SKM-1 (cell line): Measurements from ENCODE around the gene MAD2L1BP.
"Not testable (repeated sequence)": the region's sequence is repeated elsewhere in the genome, so short reads cannot be mapped to it uniquely, and the experiment has no call there.

Experiments
- DNase-seq: peaks from one replicate; lab custom pipeline; 2025; ENCODE audit not compliant: unreplicated experiment; lab: John Stamatoyannopoulos, UW

The MAD2L1BP gene, protein sequence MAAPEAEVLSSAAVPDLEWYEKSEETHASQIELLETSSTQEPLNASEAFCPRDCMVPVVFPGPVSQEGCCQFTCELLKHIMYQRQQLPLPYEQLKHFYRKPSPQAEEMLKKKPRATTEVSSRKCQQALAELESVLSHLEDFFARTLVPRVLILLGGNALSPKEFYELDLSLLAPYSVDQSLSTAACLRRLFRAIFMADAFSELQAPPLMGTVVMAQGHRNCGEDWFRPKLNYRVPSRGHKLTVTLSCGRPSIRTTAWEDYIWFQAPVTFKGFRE

DNA sequence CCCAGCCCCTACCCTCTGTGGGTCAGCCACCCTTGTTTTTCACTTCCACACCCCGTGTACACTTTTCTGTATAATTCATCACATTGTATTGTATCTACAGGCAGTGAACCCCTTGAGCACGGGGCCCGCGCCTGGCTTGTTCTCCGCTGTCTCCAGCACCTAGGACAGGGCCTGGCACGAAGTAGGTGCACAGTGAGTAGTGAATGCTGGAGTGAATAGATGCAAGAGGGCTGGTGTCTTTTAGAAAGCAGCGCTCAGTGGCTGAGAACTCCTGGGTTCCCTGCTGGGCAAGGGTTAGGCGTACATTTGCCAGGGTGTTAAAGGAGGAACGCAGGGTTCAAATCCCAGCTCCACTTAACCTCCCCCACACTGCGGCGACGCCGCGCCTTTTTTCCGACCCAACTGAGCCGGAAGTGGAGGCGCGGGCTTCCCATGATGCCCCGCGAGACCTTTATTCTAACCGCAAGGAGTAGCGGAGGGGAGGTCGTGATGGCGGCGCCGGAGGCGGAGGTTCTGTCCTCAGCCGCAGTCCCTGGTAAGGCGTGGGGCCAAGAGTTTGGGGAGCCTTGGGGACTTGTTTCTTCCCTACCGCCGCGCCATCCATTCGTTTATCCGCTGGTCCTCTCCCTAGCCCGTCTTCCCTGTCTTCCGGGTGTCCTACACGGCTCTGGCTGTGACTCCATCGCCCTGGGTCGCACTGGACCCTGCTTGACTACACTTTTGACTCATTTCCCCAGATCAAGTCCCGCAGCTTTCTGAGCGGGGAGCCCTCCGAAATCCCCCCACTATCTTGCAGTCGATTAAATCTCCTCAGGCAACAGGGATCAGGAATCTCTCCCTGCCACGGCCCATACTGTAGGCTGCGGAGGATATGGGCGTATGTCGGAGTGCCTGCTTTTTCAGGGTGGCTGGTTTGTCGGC is at the start of gene MAD2L1BP:
Gene MAD2L1BP, plus strand, starts transcription at position 454 of the 921 bp plus-strand sequence. Its CDS starts 36 bp downstream, at position 490.
- DNase-seq = peak; percentile 79

DNA sequence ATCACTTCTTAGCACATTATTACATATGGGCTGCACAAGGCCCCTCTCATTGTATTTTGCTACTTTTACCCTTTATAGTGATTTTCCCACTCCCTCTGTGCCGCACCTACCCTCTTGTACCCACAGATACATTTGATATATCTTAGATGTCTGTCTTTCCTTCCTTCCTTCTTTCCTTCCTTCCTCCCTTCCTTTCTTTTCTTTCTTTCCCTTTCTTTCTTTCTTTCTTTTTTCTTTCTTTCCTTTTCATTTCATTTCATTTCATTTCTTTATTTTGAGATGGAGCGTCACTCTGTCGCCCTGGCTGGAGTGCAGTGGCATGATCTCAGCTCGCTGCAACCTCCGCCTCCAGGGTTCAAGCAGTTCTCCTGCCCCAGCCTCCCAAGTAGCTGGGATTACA is 47.4 kb upstream of the MAD2L1BP start:
- no peak for DNase-seq

DNA sequence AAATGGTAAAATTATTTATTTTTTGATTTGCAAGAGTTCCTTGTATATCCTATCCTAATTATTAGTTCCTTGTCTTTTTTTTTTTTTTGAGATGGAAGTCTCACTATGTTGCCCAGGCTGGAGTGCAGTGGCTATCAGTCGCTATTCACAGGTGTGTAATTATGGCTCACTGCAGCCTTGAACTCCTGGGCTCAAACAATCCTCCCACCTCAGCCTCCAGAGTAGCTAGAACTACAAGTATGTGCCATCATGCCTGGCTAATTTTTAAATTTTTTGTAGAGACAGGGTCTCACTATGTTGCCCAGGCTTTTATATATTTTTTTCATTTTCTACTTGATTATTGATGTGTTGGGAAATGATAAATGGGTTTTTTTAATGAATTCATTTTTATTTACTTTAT is 46.1 kb upstream of the MAD2L1BP start:
- not testable (repeated sequence) for DNase-seq

DNA sequence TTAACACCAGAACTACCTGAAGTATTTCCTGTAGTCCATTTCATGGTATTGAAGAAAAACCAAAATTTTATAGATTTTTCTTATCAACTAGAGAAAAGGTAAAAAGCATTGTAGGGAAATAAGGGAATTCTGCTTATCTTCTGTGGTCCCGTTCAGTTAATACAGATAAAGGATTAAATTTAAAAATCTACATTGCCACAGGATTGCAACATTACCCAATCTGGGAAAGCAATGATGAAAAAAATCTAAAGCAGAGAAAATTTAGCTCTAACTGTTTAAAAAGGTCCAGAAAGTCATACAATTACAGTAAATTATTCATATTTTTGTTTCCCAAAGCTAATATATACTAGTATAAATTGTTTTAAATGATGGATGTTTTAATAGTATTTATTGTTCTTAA is 41.7 kb upstream of the MAD2L1BP start:
- DNase-seq = no peak

DNA sequence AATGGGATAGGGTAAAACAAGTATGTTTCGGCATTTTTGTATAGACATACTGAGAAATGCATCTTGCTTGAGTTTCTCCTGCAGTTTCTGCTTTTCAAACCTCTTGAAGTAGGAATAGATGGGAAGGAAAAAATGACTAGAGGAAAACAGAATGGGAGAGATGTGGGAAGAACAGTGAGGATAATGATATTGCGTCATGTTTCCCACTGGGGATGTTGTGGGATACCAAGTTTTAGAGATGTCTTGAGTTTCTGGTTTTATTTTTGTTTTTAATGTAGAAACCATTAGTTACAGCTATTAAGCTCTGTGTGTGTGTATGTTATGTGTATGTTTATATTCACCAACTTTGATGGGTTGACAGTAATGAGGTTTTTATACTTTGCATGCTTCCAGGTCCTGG is 35.0 kb upstream of the MAD2L1BP start:
- DNase-seq = no peak

DNA sequence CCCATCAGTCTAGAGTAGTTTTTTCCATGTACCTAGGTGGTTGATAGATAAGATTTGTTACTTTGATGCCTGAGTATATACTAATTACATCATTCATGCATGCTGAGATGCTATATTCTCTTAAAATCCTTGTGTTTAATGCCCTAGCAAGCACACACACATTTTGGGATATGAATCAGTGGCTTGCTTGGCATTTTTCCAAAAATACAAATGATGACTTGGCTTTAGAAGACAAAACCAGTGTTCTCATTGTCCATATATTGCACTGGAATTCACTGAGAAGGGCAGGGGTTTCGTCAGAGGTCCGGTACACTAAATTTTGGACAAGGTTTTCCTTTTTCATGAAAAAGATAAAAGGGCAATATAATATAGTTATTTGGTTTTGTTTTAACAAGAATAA is 31.5 kb upstream of the MAD2L1BP start:
- no peak for DNase-seq

DNA sequence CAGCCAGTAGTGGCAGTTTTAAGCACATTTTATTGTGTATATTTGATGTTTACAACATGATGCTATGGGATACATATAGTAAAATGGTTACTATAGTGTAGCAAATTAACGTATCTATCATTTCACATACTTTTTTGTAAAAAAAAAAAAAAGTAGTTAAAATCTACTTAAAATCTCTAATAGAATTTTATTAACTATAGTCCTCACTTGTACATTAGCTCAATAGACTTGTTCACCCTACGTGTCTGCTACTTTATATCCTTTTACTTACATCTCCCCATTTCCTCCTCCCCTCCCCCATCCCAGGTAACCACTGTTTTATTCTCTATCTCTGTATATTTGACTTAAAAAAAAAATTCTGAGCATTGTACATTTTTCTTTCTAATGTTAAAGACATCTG is 29.6 kb upstream of the MAD2L1BP start:
- no peak for DNase-seq

DNA sequence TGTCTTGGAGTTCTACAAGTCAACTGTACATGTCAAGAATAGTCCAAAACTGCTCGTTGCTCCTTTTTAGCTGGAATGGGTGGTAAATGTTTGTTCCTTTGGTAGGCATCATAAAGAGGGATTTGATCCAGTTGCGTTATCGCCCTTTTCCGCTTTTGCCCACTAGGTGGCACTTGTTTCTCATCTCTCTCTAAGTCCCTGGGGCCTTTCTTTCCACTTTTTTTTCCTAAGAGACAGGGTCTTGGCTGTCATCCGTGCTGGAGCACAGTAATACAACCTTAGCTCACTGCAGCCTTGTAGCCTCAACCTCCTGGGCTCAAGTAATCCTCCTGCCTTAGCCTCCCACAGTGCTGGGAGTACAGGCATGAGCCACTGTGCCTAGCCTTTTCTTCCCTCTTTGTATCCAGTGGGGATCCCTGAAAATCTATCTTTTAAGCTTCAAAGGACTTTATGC is 27.3 kb upstream of the MAD2L1BP start:
- peak; percentile 33 for DNase-seq

DNA sequence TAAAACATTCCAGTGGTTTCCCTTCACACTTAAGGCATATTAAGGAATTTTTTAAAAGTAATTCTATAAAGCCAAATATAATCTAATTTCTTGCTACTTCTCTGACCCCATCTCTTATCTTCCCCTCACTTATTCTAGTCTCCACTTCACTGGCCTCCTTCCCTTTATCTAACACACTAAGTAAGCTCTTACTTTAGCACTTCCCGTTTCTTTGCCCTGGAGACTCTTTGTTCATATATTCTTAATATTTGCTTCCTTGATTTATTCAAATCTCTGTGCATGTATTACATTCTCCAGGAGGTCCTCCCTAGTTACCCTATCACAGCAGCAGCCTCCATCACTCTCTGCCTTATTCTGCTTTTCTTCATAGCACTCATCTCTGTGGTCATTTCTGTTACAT is 26.8 kb upstream of the MAD2L1BP start:
- peak; percentile 53 for DNase-seq

DNA sequence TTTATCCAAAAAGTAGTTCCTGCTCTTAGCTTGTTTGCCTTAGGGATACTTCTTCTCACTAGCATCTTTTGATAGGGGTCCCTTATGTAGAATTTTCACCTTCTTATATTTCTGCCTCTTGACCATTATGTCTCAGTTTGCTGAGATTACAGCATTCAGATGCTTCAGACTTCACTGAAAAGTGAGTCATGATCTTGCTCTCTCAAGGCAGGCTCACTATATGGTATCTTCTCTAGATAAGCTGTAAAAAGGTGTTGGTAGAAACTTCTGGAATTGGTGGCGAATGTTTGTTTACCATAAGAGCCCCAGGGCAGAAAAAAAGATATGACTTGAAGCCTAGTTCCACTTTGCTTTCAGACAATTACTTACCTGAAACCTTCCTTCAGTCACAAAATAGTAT is 26.2 kb upstream of the MAD2L1BP start:
- no peak for DNase-seq

DNA sequence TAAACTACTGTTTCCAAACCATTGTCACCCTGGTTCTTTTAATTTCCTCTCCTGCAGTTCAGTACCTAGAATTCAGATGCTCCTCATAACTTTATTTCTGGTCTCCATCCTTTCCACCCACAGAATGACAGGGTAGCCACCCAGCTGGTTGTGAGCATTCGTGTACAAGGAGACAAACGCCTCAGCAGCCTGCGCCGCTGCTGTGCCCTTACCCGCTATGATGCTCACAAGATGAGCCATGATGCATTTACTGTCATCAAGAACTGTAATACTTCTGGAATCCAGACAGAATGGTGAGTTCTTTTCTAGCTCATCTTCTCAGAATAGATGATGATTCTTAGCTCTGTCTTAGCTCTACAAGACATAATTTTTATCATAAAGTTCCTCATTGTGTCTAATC is 25.2 kb upstream of the MAD2L1BP start:
- no peak for DNase-seq

DNA sequence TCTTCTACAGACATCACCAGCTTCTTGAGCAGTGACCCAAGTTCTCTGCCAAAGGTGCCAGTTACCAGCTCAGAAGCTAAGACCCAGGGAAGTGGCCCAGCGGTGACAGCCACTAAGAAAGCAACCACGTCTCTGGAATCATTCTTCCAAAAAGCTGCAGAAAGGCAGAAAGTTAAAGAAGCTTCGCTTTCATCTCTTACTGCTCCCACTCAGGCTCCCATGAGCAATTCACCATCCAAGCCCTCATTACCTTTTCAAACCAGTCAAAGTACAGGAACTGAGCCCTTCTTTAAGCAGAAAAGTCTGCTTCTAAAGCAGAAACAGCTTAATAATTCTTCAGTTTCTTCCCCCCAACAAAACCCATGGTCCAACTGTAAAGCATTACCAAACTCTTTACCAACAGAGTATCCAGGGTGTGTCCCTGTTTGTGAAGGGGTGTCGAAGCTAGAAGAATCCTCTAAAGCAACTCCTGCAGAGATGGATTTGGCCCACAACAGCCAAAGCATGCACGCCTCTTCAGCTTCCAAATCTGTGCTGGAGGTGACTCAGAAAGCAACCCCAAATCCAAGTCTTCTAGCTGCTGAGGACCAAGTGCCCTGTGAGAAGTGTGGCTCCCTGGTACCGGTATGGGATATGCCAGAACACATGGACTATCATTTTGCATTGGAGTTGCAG is 21.8 kb upstream of the MAD2L1BP start:
- no peak for DNase-seq

DNA sequence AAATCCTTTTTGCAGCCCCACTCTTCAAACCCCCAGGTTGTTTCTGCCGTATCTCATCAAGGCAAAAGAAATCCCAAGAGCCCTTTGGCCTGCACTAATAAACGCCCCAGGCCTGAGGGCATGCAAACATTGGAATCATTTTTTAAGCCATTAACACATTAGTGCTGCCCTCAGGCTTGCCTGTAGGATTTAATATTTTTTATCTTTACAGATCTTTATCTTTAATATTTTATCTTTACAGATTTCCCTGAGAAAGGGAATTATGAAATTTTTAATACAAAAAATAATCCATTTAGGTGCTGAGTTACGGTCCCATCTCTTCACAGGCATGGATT is 21.3 kb upstream of the MAD2L1BP start:
- no peak for DNase-seq

DNA sequence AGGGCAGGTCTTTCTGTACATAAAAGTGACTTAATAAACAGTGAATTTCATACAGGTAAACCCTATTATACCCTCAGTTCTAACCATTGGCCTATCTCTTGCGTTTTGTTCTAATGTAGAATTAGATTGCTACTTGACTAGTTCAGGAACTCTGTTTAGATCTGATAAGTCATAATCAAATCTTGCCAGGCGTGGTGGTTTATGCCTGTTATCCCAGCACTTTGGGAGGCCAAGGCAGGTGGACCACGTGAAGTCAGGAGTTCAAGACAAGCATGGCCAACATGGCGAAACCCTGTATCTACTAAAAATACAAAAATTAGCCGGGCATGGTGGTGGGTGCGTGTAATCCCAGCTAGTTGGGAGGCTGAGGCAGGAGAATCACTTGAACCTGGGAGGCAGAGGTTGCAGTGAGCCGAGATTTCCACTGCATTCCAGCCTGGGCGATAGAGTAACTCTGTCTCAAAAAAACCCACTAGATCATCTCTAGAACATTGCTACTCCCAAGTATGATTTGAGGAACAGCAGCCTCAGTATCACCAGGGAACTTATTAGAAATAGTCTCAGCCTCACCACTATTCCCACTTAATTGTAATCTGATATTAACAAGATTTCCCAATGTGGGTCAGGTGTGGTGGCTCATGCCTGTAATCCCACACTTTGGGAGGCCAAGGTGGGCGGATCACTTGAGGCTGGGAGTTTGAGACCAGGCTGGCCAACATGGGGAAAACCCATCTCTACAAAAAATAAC is 18.7 kb upstream of the MAD2L1BP start:
- DNase-seq = no peak

DNA sequence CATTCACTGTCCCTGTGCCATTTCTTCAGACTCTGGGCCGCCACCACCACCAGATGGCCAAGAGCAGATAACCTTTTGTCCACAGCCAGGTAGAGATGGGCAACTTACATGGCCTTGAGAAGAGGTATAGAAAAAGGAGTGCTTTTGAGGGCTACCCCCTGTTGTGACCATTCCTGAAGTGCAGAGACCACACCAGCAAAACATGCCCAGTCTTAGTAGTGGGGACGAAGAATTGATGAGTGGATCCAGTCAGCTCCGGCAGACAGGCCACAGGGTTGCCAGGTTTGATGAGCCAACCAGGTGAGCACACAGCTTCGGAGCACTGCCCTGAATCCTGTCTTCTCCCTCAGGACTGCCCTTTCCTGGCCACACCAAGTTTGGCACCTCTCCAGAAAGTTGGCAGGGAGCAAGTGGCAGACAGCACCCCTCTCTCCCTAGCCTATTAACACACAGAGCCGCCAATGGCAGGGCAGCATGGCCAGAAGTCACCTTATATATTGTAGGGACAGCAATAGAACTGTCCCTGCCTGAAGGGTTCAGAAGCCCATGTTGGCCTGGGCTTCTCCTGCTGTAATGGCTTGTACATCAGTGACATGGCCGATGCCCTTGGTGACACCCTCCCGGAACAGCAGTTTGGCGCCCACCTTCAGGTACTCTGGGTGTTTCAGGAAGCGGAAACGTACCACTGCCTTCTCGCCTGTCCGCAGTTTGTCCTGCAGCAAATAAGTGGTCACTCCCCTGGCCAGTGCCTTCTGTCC is 14.4 kb upstream of the MAD2L1BP start:
- DNase-seq = no peak

DNA sequence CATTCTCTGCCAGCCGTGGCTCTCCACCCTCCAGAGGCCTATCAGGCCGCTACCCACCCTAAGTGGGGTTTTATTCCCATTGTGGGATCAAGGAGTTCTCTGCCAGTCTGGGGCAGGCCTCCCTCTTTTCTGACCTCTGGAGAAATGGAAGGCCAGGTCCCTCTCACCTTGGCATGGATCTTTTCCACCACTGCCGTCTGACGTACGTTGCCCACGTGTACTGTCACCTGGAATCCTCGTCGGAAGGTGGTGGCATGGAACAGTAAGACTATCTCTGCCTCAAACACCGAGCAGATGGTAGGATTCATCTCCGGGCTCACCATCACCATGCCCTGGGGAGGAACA is 13.8 kb upstream of the MAD2L1BP start:
- DNase-seq = no peak

DNA sequence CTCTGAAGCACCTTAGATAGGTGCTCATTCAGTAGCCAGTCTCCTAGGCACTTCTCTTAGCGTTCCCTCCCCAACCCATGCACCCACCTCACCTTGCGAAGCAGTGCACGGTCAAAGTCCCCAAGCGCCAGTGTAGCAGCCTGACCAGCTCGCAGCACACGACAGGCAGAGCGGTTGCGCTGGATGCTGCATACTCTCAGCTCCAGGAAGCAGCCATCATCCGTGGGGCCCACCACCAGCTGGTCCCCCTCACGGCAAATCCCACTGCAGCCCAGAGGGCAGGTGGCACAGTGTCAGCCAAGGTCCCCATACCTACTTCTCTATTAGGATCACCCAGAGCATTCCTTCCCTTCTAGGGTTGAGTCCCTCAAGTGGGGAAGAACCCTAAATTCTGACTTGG is 13.1 kb upstream of the MAD2L1BP start:
- DNase-seq = no peak

DNA sequence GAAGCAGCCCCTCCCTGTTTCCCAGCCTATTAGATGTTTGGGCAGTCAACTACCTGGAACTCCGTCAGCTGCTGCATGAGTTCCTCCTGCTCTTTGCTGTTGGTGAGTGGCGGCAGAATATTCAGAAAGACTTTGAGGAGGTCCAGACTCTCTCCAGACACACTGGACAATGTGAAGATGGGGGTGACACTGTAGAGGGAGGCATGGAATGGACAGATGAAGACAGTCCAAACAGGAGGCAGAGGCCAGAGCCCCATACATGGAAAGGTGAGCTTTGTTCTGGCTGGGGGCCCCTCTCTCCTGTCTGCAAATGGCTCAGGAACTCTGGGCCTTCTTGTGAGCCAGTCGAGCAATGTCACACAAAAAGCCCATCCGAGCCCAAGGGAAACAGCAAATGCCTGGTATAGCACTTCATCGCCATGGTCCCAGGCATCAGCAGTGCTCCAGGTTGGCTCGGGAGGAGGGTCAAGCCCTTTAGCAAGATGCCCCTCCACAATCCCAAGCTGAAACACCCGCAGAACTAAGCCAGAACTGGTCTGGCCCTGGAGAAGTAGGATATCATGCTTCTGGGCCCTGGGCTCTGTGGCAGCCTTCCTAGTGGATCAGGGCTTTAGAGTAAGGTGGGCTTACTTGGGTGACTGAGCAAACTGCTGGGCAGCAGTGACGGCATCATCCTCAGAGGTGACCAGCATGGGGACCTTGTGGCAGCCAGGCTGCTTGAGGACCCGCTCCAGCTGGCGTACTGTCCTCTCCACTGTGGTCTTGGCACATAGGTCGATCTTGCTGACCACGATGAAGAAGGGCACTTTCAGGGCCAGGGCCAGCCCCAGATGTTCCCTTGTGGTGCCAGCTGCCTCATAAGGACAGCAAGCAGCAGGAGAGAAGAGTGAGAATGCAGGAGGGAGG is 11.5 kb upstream of the MAD2L1BP start:
- DNase-seq = no peak

DNA sequence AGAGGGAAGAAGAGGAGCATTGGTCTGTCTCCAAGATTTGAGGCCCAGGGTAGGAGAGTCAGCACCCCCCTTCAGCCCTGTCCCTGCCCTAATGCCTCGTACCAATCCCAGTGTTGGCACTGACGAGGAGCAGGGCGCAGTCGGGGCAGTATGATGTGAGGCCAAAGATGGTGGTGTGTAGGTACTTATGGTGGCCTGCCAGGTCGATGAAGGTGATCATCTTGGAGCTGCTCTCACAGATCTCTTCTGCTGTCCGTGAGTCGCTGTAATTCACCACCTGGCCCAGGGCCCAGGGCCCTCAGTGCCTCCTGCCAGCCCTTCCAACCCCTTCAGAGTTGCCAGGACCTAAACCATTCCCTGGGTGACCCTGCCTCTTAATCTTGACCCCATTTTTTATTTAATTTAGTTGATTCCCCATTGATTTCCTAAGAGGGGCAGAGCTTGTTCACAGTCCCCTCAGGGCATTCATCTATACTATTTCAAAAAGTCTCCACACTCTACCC is 10.8 kb upstream of the MAD2L1BP start:
- DNase-seq = no peak
